Chondrocyte (in vitro differentiated cells): Measurements from ENCODE around the gene OPALIN. TPM values are rescaled to one million over a fixed set of nuclear protein-coding genes. Genes with fewer than 3 reads are reported as not detected.

Experiments
- DNase-seq: peaks from one replicate; pipeline ENCODE4 v3.0.0; 2021; ENCODE audit warnings: mixed read lengths, low spot score
- H3K27ac Mint-ChIP-seq: one replicate; pipeline ENCODE4 v1.8.0; 2021; ENCODE audit warnings: mild to moderate bottlenecking, moderate library complexity, mixed read lengths; ENCODE audit not compliant: unreplicated experiment
- H3K27me3 Mint-ChIP-seq: 2 replicates; pipeline ENCODE4 v1.8.0; 2021; ENCODE audit warnings: low read depth, mixed read lengths
- H3K36me3 Mint-ChIP-seq: 2 replicates; pipeline ENCODE4 v1.8.0; 2021; ENCODE audit warnings: low read depth, mixed read lengths
- H3K4me1 Mint-ChIP-seq: 2 replicates; pipeline ENCODE4 v1.8.0; 2021; ENCODE audit warnings: low read depth, mild to moderate bottlenecking, mixed read lengths
- H3K4me3 Mint-ChIP-seq: one replicate; pipeline ENCODE4 v1.8.0; 2021; ENCODE audit warnings: mild to moderate bottlenecking, moderate library complexity, mixed read lengths; ENCODE audit not compliant: unreplicated experiment
- H3K9me3 Mint-ChIP-seq: 2 replicates; pipeline ENCODE4 v1.8.0; 2021; ENCODE audit warnings: low read depth, mixed read lengths
- CTCF ChIP-seq: fragments of 200-600 bp; sonication (generic); IDR thresholded peaks from 2 replicates; pipeline ENCODE4 v1.5.0; 2021; ENCODE audit warnings: antibody characterized with exemption, mild to moderate bottlenecking, moderate library complexity
- total RNA-seq: library from RNA; stranded (reverse); gene quantifications from 3 replicates; pipeline ENCODE4 v1.2.1, GENCODE V29; 2021

OPALIN gene
- total RNA-seq, 1 donor from 2014 or later, result not detected

GRCh38 chr10:96346295-96346694 is 12.5 kb downstream of the OPALIN start:
- H3K27me3 Mint-ChIP-seq, result peaks cover 14% of the 10 kb centered on the region
- H3K4me3 Mint-ChIP-seq, result no peak overlapping the region
- peaks cover 11% of the 10 kb centered on the region for H3K9me3 Mint-ChIP-seq
- no peak overlapping the region for H3K27ac Mint-ChIP-seq
- peaks cover 1% of the 10 kb centered on the region for H3K36me3 Mint-ChIP-seq
- H3K4me1 Mint-ChIP-seq, result no peaks in the 10 kb centered on the region
- DNase-seq, result no peak
- TF ChIP-seq CTCF, result no peak

- Mint-ChIP-seq H3K9me3 (peaks cover 11% of the 10 kb centered on the region), H3K27me3 (peaks cover 11% of the 10 kb centered on the region), H3K4me1 (peaks cover 4% of the 10 kb centered on the region)
These were observed 13.6 kb downstream of the OPALIN start for GRCh38 chr10:96345222-96345621.

GRCh38 chr10:96344178-96344577 is 14.6 kb downstream of the OPALIN start:
- DNase-seq, result no peak
- no peak for TF ChIP-seq CTCF
- Mint-ChIP-seq H3K27ac (no peak overlapping the region), H3K4me1 (peaks cover 5% of the 10 kb centered on the region), H3K27me3 (peaks cover 11% of the 10 kb centered on the region), H3K4me3 (no peak overlapping the region), H3K9me3 (peaks cover 11% of the 10 kb centered on the region), H3K36me3 (peaks cover 1% of the 10 kb centered on the region)

More at GRCh38 chr10:96345222-96345621, 13.6 kb downstream of the OPALIN start:
- peaks cover 1% of the 10 kb centered on the region for H3K36me3 Mint-ChIP-seq
- no peak overlapping the region for H3K4me3 Mint-ChIP-seq
- TF ChIP-seq CTCF, result no peak
- no peak overlapping the region for H3K27ac Mint-ChIP-seq
- no peak for DNase-seq

GRCh38 chr10:96342402-96342801 is 16.4 kb downstream of the OPALIN start:
- Mint-ChIP-seq H3K36me3 (peaks cover 1% of the 10 kb centered on the region), H3K9me3 (peaks cover 11% of the 10 kb centered on the region), H3K27me3 (peaks cover 13% of the 10 kb centered on the region), H3K4me3 (no peak overlapping the region), H3K4me1 (peaks cover 5% of the 10 kb centered on the region), H3K27ac (no peak overlapping the region)
- DNase-seq, result no peak
- TF ChIP-seq CTCF, result no peak

- peaks cover 5% of the 10 kb centered on the region for H3K4me1 Mint-ChIP-seq
- H3K9me3 Mint-ChIP-seq, result peaks cover 11% of the 10 kb centered on the region
- no peak for DNase-seq
- H3K27me3 Mint-ChIP-seq, result peaks cover 13% of the 10 kb centered on the region
- no peak overlapping the region for H3K27ac Mint-ChIP-seq
- TF ChIP-seq CTCF, result no peak
- H3K36me3 Mint-ChIP-seq, result peaks cover 1% of the 10 kb centered on the region
- H3K4me3 Mint-ChIP-seq, result no peak overlapping the region
These were observed 17.3 kb downstream of the OPALIN start for GRCh38 chr10:96341219-96342182.
